K562 (cell line): Measurements from ENCODE around the gene PARD3. TPM values are rescaled to one million over a fixed set of nuclear protein-coding genes. Genes with fewer than 3 reads are reported as not detected.

Experiments
- ATAC-seq: fragments of 200-7000 bp; cut with Tn5 transposase; 3 replicates; pipeline ENCODE4 v1.9.1; 2020; ENCODE audit warnings: moderate library complexity
- BruUV-seq: library from RNA; stranded (reverse); fragments of 400-500 nt; replicated peaks from 2 replicates; lab custom pipeline; 2021; lab: Mats Ljungman, UMichigan
- CTCF ChIA-PET: fragments of 300-600 bp; formaldehyde crosslinking; extraction: SDS; loops from one replicate; lab custom pipeline; 2021; ENCODE audit warnings: low intra/inter-chr PET ratio; lab: Yijun Ruan, JAX
- POLR2A ChIA-PET: fragments of 300-600, 350-650 bp; sonication (Branson Sonifier 250); formaldehyde crosslinking; extraction: SDS; loops from one replicate; lab custom pipeline; 2021; ENCODE audit warnings: antibody characterized with exemption, inconsistent platforms; lab: Yijun Ruan, JAX
- DNase-seq, 4 experiments: peaks; one replicate each; pipeline versions ENCODE4 v3.0.0 to v3.0.0-alpha.2; 2011 to 2018; ENCODE audit warnings: low spot score in 3 of 4, mixed read lengths in 3 of 4; ENCODE audit errors: extremely low read depth in 1 of 4
- FAIRE-seq: peaks from 2 replicates; lab custom pipeline; 2011; peaks lifted over from hg19 to GRCh38; lab: Jason Lieb, UNC
- H2AFZ ChIP-seq: 2 replicates; pipeline ENCODE4 v1.6.0; 2011; ENCODE audit warnings: low read depth, low read length, control low read depth, inconsistent platforms
- H3K27ac ChIP-seq: fragments of 200-600 bp; 3 replicates; pipeline ENCODE4 v1.8.0; 2011; ENCODE audit warnings: low read depth, mild to moderate bottlenecking, control low read depth, inconsistent platforms, low read length, moderate library complexity, mixed read lengths; ENCODE audit errors: extremely low read depth
- H3K27me3 ChIP-seq, 2 experiments: fragments of 300-600 bp in 1 of 2; 2 replicates in 1 of 2; 3 replicates in 1 of 2; pipeline versions ENCODE4 v1.6.0 to v1.8.0; 2011; ENCODE audit warnings: inconsistent platforms in 2 of 2, low read length in 2 of 2, mild to moderate bottlenecking in 1 of 2, mixed read lengths in 1 of 2, moderate library complexity in 1 of 2; ENCODE audit not compliant: control insufficient read depth in 2 of 2, insufficient read depth in 2 of 2
- H3K36me3 ChIP-seq: fragments of 300-600 bp; 3 replicates; pipeline ENCODE4 v1.8.0; 2011; ENCODE audit warnings: mild to moderate bottlenecking, low read length, inconsistent platforms; ENCODE audit not compliant: control insufficient read depth, insufficient read depth
- H3K4me1 ChIP-seq, 2 experiments: fragments of 200-600 bp in 1 of 2; replicated peaks in 1 of 2; 2 replicates in 1 of 2; 3 replicates in 1 of 2; pipeline versions ENCODE4 v1.5.1 to v1.8.0; 2011; ENCODE audit warnings: inconsistent platforms in 2 of 2, low read length in 2 of 2, mild to moderate bottlenecking in 1 of 2, mixed read lengths in 1 of 2, moderate library complexity in 1 of 2; ENCODE audit not compliant: control insufficient read depth in 2 of 2, insufficient read depth in 2 of 2
- H3K4me2 ChIP-seq: 2 replicates; pipeline ENCODE4 v1.6.1; 2011; ENCODE audit warnings: low read length, control low read depth, inconsistent platforms, mixed read lengths; ENCODE audit not compliant: insufficient read depth
- H3K4me3 ChIP-seq: fragments of 200-600 bp; sonication (generic), shearing (Covaris generic); 2 replicates; pipeline ENCODE4 v1.5.1; 2016; ENCODE audit warnings: control low read depth, inconsistent platforms
- H3K79me2 ChIP-seq: fragments of 200-600 bp; 3 replicates; pipeline ENCODE4 v1.8.0; 2011; ENCODE audit warnings: low read length, inconsistent platforms; ENCODE audit not compliant: control insufficient read depth, insufficient read depth
- H3K9ac ChIP-seq, 2 experiments: 2 replicates each; pipeline versions ENCODE4 v1.6.0 to v1.6.1; 2011; ENCODE audit warnings: low read depth in 2 of 2, low read length in 2 of 2, control low read depth in 1 of 2, inconsistent platforms in 1 of 2, mild to moderate bottlenecking in 1 of 2, mixed read lengths in 1 of 2; ENCODE audit not compliant: insufficient read depth in 1 of 2
- H3K9me1 ChIP-seq: one replicate; pipeline ENCODE4 v1.6.0; 2011; ENCODE audit warnings: inconsistent platforms, mild to moderate bottlenecking, low read length, moderate library complexity; ENCODE audit not compliant: control insufficient read depth, insufficient read depth
- H3K9me3 ChIP-seq: replicated peaks from 2 replicates; pipeline ENCODE4 v1.5.1; 2011; ENCODE audit warnings: low read depth, low read length, inconsistent platforms; ENCODE audit not compliant: control insufficient read depth, insufficient read depth
- H4K20me1 ChIP-seq: replicated peaks from 2 replicates; pipeline ENCODE4 v1.6.1; 2011; ENCODE audit warnings: low read length, inconsistent platforms, mixed read lengths; ENCODE audit not compliant: control insufficient read depth, insufficient read depth
- BDP1 ChIP-seq: IDR thresholded peaks from 3 replicates; pipeline ENCODE4 v1.6.1; 2011; ENCODE audit not compliant: insufficient read length, insufficient read depth
- HNRNPH1 ChIP-seq: fragments of 200-400 bp; formaldehyde crosslinking; optimal IDR thresholded peaks from 2 replicates; pipeline ENCODE3; 2017; ENCODE audit warnings: low read depth, mild to moderate bottlenecking, low read length, moderate library complexity
- KLF13 ChIP-seq: fragments of 450-650 bp; IDR thresholded peaks from 2 replicates; pipeline ENCODE4 v1.6.1; 2016; ENCODE audit warnings: missing genetic modification characterization, low read depth, mild to moderate bottlenecking, missing compliant biosample characterization, moderate library complexity, borderline replicate concordance
- MYNN ChIP-seq, 2 experiments: sonication (generic); formaldehyde crosslinking in 1 of 2; IDR thresholded peaks; 2 replicates each; pipeline versions ENCODE4 v1.5.0 to v1.6.1; 2016 to 2020; ENCODE audit warnings: antibody characterized with exemption in 1 of 2, missing genetic modification reagents in 1 of 2
- NFE2 ChIP-seq: IDR thresholded peaks from 2 replicates; pipeline ENCODE4 v1.6.1; 2014; ENCODE audit warnings: antibody characterized with exemption, low read depth
- NFIC ChIP-seq: fragments of 450-650 bp; IDR thresholded peaks from 2 replicates; pipeline ENCODE4 v1.6.1; 2017; ENCODE audit warnings: mild to moderate bottlenecking, inconsistent platforms
- NFRKB ChIP-seq: fragments of 450-650 bp; IDR thresholded peaks from 2 replicates; pipeline ENCODE4 v1.6.1; 2016; ENCODE audit warnings: low read depth
- NRF1 ChIP-seq, 2 experiments: fragments of 450-650 bp; IDR thresholded peaks in 1 of 2; conservative IDR thresholded peaks in 1 of 2; 2 replicates each; pipeline ENCODE4 v1.6.1; 2014; ENCODE audit warnings: mild to moderate bottlenecking in 2 of 2
- SMARCA5 ChIP-seq: fragments of 450-650 bp; IDR thresholded peaks from 2 replicates; pipeline ENCODE4 v1.6.1; 2016
- SPI1 ChIP-seq: IDR thresholded peaks from 2 replicates; pipeline ENCODE4 v1.6.1; 2011; ENCODE audit warnings: low read depth, low read length, control low read depth, borderline replicate concordance
- SRSF9 ChIP-seq: fragments of 200-400 bp; formaldehyde crosslinking; IDR thresholded peaks from 2 replicates; pipeline ENCODE4 v1.6.1; 2017; ENCODE audit warnings: low read depth, low read length, borderline replicate concordance
- U2AF2 ChIP-seq: fragments of 200-400 bp; formaldehyde crosslinking; optimal IDR thresholded peaks from 2 replicates; pipeline ENCODE3; 2017; ENCODE audit warnings: low read depth, mild to moderate bottlenecking, low read length
- ZNF324 ChIP-seq: fragments of 250-450 bp; sonication (Bioruptor Pico); IDR thresholded peaks from 2 replicates; pipeline ENCODE4 v1.4.0; 2020; ENCODE audit warnings: mild to moderate bottlenecking
- ZNF408 ChIP-seq: fragments of 250-450 bp; sonication (Bioruptor Pico); IDR thresholded peaks from 2 replicates; pipeline ENCODE4 v1.4.0; 2020; ENCODE audit warnings: low read depth, mild to moderate bottlenecking, moderate library complexity
- WGBS: fragments of 100-300 bp; shearing (Covaris generic); methylation state at CpG from one replicate; pipeline ENCODE4 v1.1.6; 2016; ENCODE audit warnings: low coverage, mixed read lengths; ENCODE audit not compliant: insufficient coverage; ENCODE audit errors: missing lambda C conversion rate; 5-methylcytosine and 5-hydroxymethylcytosine counted together
- in situ Hi-C: fragments of 300-500 bp; cut with MboI; formaldehyde crosslinking; loops from 4 replicates; pipeline ENCODE4 v1.15.0; 2018; ENCODE audit warnings: inconsistent platforms, mixed read lengths
- intact Hi-C: fragments of 100-400 bp; cut with micrococcal nuclease; formaldehyde crosslinking; loops from 2 replicates; pipeline ENCODE4 v1.14.2; 2022
- polyA plus RNA-seq, 8 experiments: library from polyadenylated mRNA; depleted of rRNA in 4 of 8; stranded (reverse) in 5 of 8; unstranded in 3 of 8; fragments of >200 nt; fragmentation: Nextera tagmentation in 2 of 8; fragmentation: Illumina TruSeq in 1 of 8; extraction: Ambion mirVana in 2 of 8; extraction: Trizol in 1 of 8; gene quantifications; 2 replicates each; pipeline versions ENCODE4 v1.2.1 to v1.2.3, GENCODE V29; 2011 to 2014; ENCODE audit warnings: inconsistent platforms in 1 of 8, missing spikeins in 1 of 8
- total RNA-seq, 7 experiments: library from RNA; depleted of rRNA in 6 of 7; stranded (reverse); fragments of >200 nt in 6 of 7; fragmentation: Illumina TruSeq in 2 of 7; extraction: Trizol in 2 of 7; gene quantifications; 2 replicates each; pipeline versions ENCODE4 v1.2.1 to v1.2.3, GENCODE V29; 2011 to 2021; ENCODE audit warnings: low replicate concordance in 1 of 7
- TF ChIP-seq, protein P1 (sequence below): sonication (generic); formaldehyde crosslinking; IDR thresholded peaks from 2 replicates; pipeline ENCODE4 v1.8.1; 2023; ENCODE audit warnings: mild to moderate bottlenecking, missing genetic modification reagents
- TF ChIP-seq, protein P2 (sequence below): sonication (generic); formaldehyde crosslinking; IDR thresholded peaks from 2 replicates; pipeline ENCODE4 v1.8.1; 2023; ENCODE audit warnings: mild to moderate bottlenecking, missing genetic modification reagents, moderate library complexity

The PARD3 gene
- total and polyA plus RNA-seq, 9 of the 15 experiments (the other 6 are each of a cell fraction or from before 2014, with no cell fraction given), result 2.7 to 11.7 (median 7.7) TPM

- in situ Hi-C loops (loop anchor here (25.0 kb wide), 1 partner anchor 789 kb away; no protein-coding TSS in a partner anchor), intact Hi-C loops (no loop called here)
- Histone ChIP-seq H3K9me1 (no peaks in the 10 kb centered on the region), H3K4me2 (no peak overlapping the region), H3K36me3 (no peaks in the 10 kb centered on the region), H3K4me3 (no peak overlapping the region), H4K20me1 (0 out of 2 replicates have a peak, but pooled peaks cover 4% of the 10 kb centered on the region), H3K27me3 (peaks cover 0 to 7% of the 10 kb centered on the region in 2 experiments; a peak in 1 of 5 replicates), H2AFZ (no peak overlapping the region), H3K79me2 (no peaks in the 10 kb centered on the region), H3K27ac (no peak overlapping the region), H3K9me3 (no peaks in the 10 kb centered on the region), H3K4me1 (peaks cover 4 to 10% of the 10 kb centered on the region in 2 experiments; a peak in 2 of 5 replicates), H3K9ac (no peak overlapping the region)
- no peak for FAIRE-seq
- ATAC-seq, result no peak
- DNase-seq, result no peak
- BruUV-seq, result no TSS peak
- no peak for TF ChIP-seq SRSF9
- TF ChIP-seq U2AF2, result no peak
- TF ChIP-seq ZNF408 (CRISPR knock-in tag), result no peak
- no peak for TF ChIP-seq NFIC
- TF ChIP-seq MYNN (IDR thresholded peaks at IDR 0.05), result no peak
- no peak for TF ChIP-seq MYNN (CRISPR knock-in tag; IDR thresholded peaks at IDR 0.05)
- TF ChIP-seq SPI1, result no peak
- TF ChIP-seq, protein P1, sequence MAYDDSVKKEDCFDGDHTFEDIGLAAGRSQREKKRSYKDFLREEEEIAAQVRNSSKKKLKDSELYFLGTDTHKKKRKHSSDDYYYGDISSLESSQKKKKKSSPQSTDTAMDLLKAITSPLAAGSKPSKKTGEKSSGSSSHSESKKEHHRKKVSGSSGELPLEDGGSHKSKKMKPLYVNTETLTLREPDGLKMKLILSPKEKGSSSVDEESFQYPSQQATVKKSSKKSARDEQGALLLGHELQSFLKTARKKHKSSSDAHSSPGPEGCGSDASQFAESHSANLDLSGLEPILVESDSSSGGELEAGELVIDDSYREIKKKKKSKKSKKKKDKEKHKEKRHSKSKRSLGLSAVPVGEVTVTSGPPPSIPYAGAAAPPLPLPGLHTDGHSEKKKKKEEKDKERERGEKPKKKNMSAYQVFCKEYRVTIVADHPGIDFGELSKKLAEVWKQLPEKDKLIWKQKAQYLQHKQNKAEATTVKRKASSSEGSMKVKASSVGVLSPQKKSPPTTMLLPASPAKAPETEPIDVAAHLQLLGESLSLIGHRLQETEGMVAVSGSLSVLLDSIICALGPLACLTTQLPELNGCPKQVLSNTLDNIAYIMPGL (CRISPR knock-in tag), result no peak
- TF ChIP-seq KLF13 (tag), result no peak
- no peak for TF ChIP-seq ZNF324 (CRISPR knock-in tag)
- TF ChIP-seq NFRKB, result no peak
- TF ChIP-seq, protein P2, sequence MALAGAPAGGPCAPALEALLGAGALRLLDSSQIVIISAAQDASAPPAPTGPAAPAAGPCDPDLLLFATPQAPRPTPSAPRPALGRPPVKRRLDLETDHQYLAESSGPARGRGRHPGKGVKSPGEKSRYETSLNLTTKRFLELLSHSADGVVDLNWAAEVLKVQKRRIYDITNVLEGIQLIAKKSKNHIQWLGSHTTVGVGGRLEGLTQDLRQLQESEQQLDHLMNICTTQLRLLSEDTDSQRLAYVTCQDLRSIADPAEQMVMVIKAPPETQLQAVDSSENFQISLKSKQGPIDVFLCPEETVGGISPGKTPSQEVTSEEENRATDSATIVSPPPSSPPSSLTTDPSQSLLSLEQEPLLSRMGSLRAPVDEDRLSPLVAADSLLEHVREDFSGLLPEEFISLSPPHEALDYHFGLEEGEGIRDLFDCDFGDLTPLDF (CRISPR knock-in tag), result no peak
- TF ChIP-seq HNRNPH1, result no peak
- TF ChIP-seq NRF1 (conservative IDR thresholded peaks at IDR 0.05 in 1 of 2, IDR thresholded peaks at IDR 0.05 in 1 of 2), result no peak
- TF ChIP-seq NFE2, result no peak
- no peak for TF ChIP-seq SMARCA5
- no peak for TF ChIP-seq BDP1
- CTCF ChIA-PET, result no interaction called here
- POLR2A ChIA-PET, result interaction anchor here (0.6 kb wide), 1 partner anchor 216 kb away, joined by 3 read pairs; no protein-coding TSS in a partner anchor
- 44% methylated on average over 3 of the region's 3 CpGs for WGBS
These were observed 188.8 kb downstream of the PARD3 start for GRCh38 chr10:34626158-34626880.
